Adipose tissue (tissue), 3 donors: ENCODE results near the gene ACVR2A. TPM values are rescaled to one million over a fixed set of nuclear protein-coding genes. Genes with fewer than 3 reads are reported as not detected.

ENCODE experiments used
- H3K27ac ChIP-seq: one replicate; pipeline ENCODE4 v1.5.1; 2013; ENCODE audit warnings: low read depth, low read length
- WGBS, 3 donors: extraction: QIAGEN DNeasy Blood & Tissue Kit; methylation state at CpG; one replicate each; pipeline ENCODE4 v1.1.7; 2013; 5-methylcytosine and 5-hydroxymethylcytosine counted together
- polyA plus RNA-seq, 3 donors: library from polyadenylated mRNA; stranded (reverse); fragments of 200-250 nt; gene quantifications; one replicate each; pipeline ENCODE4 v1.2.3, GENCODE V29; 2013
- donor health status: healthy with polysubstance abuse.
- donor health status: Bipolar disorder and iron deficiency.
- donor health status: healthy.

ACVR2A gene
- polyA plus RNA-seq, result 1 to 10 TPM; 2.3 to 5.2 (median 3.7) TPM

DNA sequence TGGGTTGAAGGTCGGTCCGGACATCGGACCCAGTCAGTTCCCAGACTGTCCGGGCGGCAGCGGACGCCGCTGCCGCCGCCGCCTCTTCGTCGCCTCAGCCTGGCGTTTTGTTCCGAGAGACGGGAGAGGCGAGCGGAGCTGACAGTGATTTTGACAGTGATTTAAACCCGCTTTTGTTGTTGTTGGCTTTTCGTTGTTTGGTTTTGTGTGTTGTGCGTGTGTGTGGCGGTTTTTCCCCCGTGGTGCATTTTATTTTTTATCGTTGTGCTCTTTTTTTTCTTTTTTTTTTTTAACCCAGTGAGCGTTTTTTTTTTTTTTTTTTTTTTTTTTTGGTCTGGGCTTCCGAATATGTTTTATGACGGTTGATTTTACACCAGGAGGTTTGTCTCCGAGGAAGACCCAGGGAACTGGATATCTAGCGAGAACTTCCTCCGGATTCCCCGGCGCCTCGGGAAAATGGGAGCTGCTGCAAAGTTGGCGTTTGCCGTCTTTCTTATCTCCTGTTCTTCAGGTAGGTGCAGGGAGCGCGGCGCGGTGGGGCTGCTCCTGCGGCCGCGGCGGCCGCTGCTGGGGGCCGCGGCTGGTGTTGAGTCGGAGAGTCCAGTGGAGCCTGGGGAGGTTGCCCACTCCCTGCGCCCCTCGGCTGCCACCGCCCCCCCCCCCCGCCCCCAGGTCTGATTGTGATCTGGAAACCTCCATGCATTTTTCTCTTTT, at the start of gene ACVR2A:
Gene ACVR2A (plus strand): TSS at position 333 of the 714 bp plus-strand sequence. CDS start 124 bp downstream, at position 457.
- peak within 1 kb of the TSS; percentile 75 for H3K27ac ChIP-seq
- 0 to 1% (median 0%) methylated on average over 49 to 50 of the region's 51 CpGs for WGBS, 3 donors

- WGBS, 3 donors, result 50 to 83% (median 52%) methylated on average over 2 of the region's 2 CpGs
- H3K27ac ChIP-seq, result no peak overlapping the region
These were observed 44.5 kb upstream of the ACVR2A start for GRCh38 chr2:147800316-147800715.

DNA sequence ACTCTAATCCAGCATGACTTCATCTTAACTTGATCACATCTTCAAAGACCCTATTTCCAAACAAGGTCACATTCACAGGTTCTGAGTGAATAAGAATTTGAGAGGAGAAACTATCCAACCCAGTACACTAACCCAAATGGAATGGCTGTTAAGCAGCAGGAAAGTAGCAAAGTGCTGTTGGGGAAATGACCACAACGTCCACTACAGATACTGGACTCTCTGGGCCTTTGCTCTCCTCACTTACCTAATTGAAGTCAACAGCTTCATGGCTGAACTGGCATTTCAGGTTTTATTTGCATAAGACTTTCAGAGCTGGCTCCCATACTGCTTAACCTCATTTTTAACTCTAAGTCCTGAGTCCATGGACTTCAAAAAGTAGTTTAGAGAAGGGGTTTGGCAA, 38.0 kb upstream of the ACVR2A start:
- 54 to 76% (median 57%) methylated on average over 1 of the region's 1 CpG for WGBS, 3 donors

DNA sequence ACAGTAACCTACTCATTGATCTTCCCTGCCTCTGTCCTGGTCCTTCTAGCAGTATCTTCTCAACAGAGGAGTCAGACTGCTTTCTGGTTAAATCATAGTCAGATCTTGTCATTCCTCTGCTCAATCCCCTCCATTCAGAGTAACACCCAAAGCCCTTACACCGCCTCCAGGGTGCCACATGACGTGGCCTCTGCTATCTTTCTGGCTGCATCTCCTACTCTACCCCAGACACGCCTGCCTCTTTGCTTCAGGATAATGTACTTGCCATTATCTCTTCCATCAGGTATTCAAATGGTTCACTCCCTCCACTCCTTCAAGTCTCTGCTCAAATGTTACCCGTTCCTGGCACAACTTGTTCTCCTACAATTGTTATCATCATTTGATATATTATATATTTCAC, 36.3 kb upstream of the ACVR2A start:
- WGBS, 3 donors, result 65 to 87% (median 70%) methylated on average over 4 of the region's 4 CpGs
- no peak overlapping the region for H3K27ac ChIP-seq

More for the DNA sequence above, 38.0 kb upstream of the ACVR2A start:
- H3K27ac ChIP-seq, result no peak overlapping the region

GRCh38 chr2:147810883-147811765, 33.7 kb upstream of the ACVR2A start:
- no peak overlapping the region for H3K27ac ChIP-seq

DNA sequence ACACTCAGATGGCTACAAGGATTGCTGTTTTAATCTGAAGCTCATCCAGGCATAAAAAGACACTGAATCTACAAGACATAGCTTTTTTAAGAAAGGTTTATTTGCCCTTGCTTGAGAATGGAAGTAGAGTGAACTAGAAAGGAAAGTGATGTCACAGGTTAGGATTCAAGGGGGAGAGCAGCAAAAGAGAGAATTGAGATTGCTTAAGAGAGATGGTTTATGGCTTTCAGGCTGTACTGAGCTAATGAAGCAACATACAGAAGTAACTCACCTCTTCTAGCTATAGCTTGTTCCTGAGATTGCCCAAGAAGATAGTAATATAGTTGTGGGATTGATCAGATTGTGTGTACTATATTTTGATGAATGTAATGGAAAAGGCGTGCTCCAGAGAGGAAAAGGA, 26.1 kb upstream of the ACVR2A start:
- no peak overlapping the region for H3K27ac ChIP-seq
- WGBS, 3 donors, result 90 to 96% (median 94%) methylated on average over 1 of the region's 1 CpG

GRCh38 chr2:147824620-147825019, 20.2 kb upstream of the ACVR2A start:
- WGBS, 3 donors, result 28 to 75% (median 33%) methylated on average over 3 of the region's 3 CpGs
- no peak overlapping the region for H3K27ac ChIP-seq

DNA sequence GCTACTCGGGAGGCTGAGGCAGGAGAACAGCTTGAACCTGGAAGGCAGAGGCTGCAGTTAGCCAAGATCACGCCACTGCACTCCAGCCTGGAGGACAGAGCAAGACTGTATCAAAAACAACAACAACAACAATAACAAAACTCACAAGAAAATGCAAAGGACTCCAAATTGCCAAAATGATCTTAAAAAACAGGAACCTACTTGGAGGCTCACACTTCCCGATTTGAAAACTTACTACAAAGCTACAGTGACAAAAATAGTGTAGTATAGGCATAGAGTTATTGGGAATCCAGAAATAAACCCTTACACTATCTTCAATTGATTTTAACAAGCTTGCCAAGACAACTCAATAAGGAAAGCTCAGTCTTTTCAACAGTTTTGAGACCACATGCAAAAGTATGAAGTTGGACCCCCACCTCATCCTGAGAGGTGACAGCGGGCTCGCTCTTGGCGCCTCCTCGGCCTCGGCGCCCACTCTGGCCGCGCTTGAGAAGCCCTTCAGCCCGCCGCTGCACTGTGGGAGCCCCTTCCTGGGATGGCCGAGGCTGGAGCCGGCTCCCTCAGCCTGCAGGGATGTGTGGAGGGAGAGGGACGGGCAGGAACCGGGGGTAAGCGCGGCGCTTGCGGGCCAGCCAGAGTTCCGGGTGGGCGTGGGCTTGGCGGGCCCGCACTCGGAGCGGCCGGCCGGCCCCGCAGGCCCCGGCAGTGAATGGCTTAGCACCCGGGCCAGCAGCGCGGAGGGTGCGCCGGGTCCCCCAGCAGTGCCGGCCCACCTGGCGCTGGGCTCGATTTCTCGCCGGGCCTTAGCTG, 18.3 kb upstream of the ACVR2A start:
- H3K27ac ChIP-seq, result no peak overlapping the region
- 96 to 98% (median 96%) methylated on average over 32 to 41 of the region's 41 CpGs for WGBS, 3 donors

DNA sequence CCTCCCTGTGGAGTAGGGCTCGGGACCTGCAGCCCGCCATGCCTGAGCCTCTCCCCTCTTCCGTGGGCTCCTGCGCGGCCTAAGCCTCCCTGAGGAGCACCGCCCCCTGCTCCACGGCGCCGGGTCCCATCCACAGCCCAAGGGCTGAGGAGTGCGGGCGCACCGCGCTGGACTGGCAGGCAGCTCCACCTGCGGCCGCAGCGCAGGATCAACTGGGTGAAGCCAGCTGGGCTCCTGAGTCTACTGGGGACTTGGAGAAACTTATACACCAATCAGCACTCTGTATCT, 17.8 kb upstream of the ACVR2A start:
- 90 to 96% (median 90%) methylated on average over 13 to 16 of the region's 16 CpGs for WGBS, 3 donors
- H3K27ac ChIP-seq, result no peak overlapping the region

DNA sequence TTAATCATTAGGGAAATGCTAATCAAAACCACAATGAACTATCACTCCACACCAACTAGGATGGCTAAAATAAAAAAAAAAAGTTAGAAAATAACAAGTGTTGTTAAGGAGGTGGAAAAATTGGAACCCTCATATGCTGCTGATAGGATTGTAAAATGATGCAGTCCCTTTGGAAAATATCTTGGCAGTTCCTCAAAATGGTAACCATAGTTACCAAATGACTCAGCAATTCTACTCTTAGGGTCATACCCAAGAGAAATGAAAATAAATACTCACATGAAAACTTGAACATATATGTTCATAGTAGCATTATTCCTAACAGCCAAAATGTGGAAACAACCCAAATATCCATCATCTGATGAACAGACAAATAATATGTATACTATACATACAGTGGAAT, 15.7 kb upstream of the ACVR2A start:
- H3K27ac ChIP-seq, result no peak overlapping the region

DNA sequence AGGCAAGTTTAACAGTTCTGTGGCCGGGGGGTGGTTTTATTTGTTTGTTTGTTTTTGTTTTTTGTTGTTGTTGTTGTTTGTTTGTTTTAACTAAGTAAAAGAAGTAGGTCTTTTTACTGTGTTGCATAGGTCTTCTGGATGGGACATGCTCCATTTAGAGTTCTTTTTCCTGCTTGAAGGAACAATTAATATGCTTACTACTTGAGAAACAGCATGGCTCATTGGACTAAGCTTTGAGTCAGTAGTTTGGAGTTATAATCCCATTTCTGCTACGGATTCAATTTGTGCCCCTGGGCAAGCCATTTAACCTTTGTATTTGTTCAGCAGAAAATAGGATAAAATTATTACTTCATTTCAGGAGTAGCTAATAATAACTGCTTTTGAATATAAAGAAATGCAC, 8.7 kb upstream of the ACVR2A start:
- 81 to 92% (median 91%) methylated on average over 2 of the region's 2 CpGs for WGBS, 3 donors
- no peak overlapping the region for H3K27ac ChIP-seq

- peak overlapping the region; percentile 75 for H3K27ac ChIP-seq
- 3% methylated on average over 18 of the region's 18 CpGs for WGBS, 3 donors
These were observed 1.4 kb upstream of the ACVR2A start for GRCh38 chr2:147843391-147843863.

DNA sequence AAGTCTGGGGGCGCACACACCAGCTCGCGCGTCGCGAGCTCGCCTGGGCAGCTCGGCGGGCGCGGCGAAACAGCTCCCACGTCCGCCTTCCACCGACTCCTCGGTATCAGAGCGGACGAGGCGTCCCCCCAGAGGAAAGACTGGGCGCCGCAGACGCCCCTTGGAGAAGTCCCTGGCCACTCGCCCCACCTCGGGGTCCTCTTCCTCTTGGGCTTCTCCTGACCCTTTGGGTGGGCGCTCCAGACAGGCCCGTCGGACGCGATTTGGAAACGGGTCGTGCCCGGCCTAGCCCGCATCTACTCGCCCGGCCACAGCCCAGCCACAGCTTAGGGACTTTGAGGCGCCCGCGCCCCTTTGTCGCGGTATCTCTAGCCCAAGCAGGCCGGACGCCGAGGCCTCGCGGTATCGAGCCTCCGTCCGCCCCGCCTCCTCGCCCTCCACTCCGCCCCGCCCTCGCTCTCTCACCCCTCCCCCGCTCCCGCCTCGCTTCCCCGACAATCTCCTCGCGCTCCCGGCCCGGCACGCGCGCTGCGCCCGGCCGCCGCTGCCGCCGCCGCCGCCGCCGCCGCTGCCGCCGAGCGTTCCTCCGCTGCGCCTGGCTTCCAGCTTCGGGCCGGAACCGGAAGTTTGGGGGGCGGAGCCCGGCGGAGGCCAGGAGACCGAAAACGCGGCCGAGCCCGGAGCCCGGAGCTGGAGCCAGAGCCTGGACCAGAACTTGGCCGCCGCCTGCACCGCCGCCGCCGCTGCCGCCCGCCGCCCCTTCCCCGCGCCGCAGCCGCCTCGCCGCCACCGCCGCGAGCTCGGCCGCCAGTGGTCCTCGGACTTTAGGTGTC, 749 bp upstream of the ACVR2A start:
- 0 to 1% (median 0%) methylated on average over 84 to 113 of the region's 113 CpGs for WGBS, 3 donors
- H3K27ac ChIP-seq, result peak overlapping the region; percentile 75

DNA sequence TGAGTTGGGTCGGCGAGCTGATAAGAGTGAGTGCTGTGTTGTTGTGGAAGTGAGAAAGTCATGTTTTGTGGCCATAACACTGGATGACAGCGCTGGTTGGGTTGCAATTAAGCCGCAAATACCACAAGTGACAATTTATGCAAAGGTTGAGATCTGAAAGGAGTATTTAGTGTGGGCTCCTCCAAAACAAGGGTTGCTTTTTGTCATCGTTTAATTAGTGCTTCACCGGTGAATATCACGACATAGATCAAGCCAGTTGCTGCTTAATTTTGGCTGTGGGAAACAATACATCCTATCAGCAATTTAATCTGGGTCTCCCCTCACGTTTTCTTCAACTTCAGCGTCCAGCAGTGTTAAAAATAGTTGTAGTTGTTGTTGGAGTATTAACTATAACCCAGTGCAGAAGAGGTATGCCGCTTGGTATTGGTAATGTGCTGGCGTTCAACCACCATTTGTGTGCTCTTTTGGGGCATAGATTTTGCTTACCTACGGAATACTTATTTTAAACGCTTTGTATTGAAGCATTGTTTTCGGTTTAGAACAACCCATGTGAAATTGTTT, 662 bp downstream of the ACVR2A start:
- H3K27ac ChIP-seq, result no peak overlapping the region
- 0 to 1% (median 1%) methylated on average over 14 of the region's 14 CpGs for WGBS, 3 donors

GRCh38 chr2:147846412-147847081, 1.7 kb downstream of the ACVR2A start:
- 20 to 22% (median 20%) methylated on average over 5 of the region's 5 CpGs for WGBS, 3 donors
- no peak overlapping the region for H3K27ac ChIP-seq

- no peak overlapping the region for H3K27ac ChIP-seq
These were observed 3.0 kb downstream of the ACVR2A start for GRCh38 chr2:147847746-147848391.

GRCh38 chr2:147850838-147851237, 6.0 kb downstream of the ACVR2A start:
- 77 to 96% (median 83%) methylated on average over 1 of the region's 1 CpG for WGBS, 3 donors
- no peak overlapping the region for H3K27ac ChIP-seq
